GM19328 (cell line): ENCODE data around the gene UGT2B17.

Experiments
- ATAC-seq: cut with Tn5 transposase; IDR thresholded peaks from one replicate; pipeline ENCODE4 v1.9.1; 2021; ENCODE audit warnings: mild to moderate bottlenecking, moderate library complexity; ENCODE audit not compliant: unreplicated experiment

UGT2B17 gene

DNA sequence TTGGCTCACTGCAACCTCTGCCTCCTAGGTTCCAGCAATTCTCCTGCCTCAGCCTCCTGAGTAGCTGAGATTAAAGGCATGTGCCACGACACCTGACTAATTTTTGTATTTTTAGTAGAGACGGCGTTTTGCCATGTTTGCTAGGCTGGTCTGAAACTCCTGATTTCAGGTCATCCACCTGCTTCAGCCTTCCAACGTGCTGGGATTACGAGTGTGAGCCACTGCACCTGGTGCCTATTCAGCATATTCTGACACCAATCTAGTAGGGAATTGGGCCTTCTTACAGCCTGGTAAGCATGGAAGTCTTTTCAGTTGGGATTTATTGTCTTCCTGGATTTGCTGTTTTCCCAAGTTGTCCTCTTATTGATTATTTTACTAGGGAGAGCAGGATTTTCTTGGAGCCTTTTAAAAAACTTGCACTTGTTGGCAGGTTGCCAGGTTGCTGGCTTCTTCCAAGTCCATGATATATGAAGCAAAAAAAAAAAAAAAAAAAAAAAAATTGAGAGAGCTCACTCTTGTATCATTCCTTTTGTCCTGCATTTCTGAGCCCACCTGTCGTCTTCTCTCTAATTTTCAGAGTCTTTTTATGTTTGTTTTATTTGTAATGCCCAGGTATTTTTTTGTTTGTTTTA, 85.2 kb downstream of the UGT2B17 start:
- ATAC-seq = no peak

DNA sequence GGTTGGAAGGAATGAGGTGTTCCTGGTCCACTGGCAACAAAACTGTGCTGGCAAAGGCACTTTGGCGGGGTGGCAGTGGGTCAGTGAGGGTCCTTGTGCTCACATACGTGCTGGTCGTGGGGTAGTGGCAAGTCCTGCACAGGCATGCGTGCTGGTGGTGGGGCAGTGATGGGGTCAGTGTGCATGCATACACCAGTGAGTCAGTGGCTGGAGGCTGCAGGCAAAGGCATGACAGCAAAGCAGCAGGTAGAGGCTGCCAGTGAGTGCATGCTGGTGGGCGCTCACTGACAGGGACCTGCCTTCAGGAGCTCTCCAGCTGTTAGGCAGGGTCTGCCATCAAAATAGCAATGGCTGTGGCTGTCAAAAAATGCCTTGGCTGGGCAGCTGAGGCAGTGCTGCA, 86.8 kb downstream of the UGT2B17 start:
- ATAC-seq = no peak
